OCI-LY7 (cell line): Measurements from ENCODE around the gene DCAF7. TPM values are rescaled to one million over a fixed set of nuclear protein-coding genes. Genes with fewer than 3 reads are reported as not detected.

ENCODE experiments used
- BruUV-seq: library from RNA; stranded (reverse); fragments of 400-500 nt; replicated peaks from 2 replicates; lab custom pipeline; 2021; lab: Mats Ljungman, UMichigan
- CTCF ChIA-PET: fragments of 300-600 bp; sonication (Branson Sonifier 250); formaldehyde crosslinking; loops from one replicate; lab custom pipeline; 2022; ENCODE audit warnings: antibody characterized with exemption; ENCODE audit not compliant: unreplicated experiment; lab: Charles Lee
- POLR2A ChIA-PET: fragments of 300-600 bp; sonication (Branson Sonifier 250); formaldehyde crosslinking; loops from one replicate; lab custom pipeline; 2022; ENCODE audit warnings: antibody characterized with exemption; lab: Charles Lee
- DNase-seq: peaks from one replicate; pipeline ENCODE4 v3.0.0-alpha.2; 2015; ENCODE audit warnings: low spot score
- H2AFZ ChIP-seq: fragments of 200-600 bp; sonication (generic), shearing (Covaris generic); 2 replicates; pipeline ENCODE4 v1.6.1; 2014; ENCODE audit warnings: mild to moderate bottlenecking, antibody characterized with exemption, low read length, moderate library complexity
- H3K27ac ChIP-seq: fragments of 200-600 bp; sonication (generic); 2 replicates; pipeline ENCODE4 v1.5.1; 2014; ENCODE audit warnings: mixed run types, low read depth, mild to moderate bottlenecking, moderate library complexity, low read length, inconsistent platforms; ENCODE audit not compliant: poor library complexity, severe bottlenecking
- H3K36me3 ChIP-seq: fragments of 200-600 bp; sonication (generic); 2 replicates; pipeline ENCODE4 v1.6.1; 2014; ENCODE audit warnings: mild to moderate bottlenecking, antibody characterized with exemption, low read length, moderate library complexity, mixed read lengths; ENCODE audit not compliant: insufficient read depth
- H3K4me1 ChIP-seq: fragments of 200-600 bp; sonication (generic); 2 replicates; pipeline ENCODE4 v1.5.1; 2014; ENCODE audit warnings: mild to moderate bottlenecking, low read length; ENCODE audit not compliant: insufficient read depth, poor library complexity, severe bottlenecking
- H3K4me2 ChIP-seq: fragments of 200-600 bp; sonication (generic); 2 replicates; pipeline ENCODE4 v1.6.1; 2014; ENCODE audit warnings: mild to moderate bottlenecking, low read length
- H3K4me3 ChIP-seq: fragments of 200-600 bp; sonication (generic); 2 replicates; pipeline ENCODE4 v1.5.1; 2014; ENCODE audit warnings: mild to moderate bottlenecking, low read depth, low read length; ENCODE audit not compliant: poor library complexity, severe bottlenecking
- H3K79me2 ChIP-seq: fragments of 200-600 bp; sonication (generic); 2 replicates; pipeline ENCODE4 v1.6.1; 2016; ENCODE audit warnings: low read depth, mild to moderate bottlenecking, low read length, moderate library complexity, mixed read lengths; ENCODE audit not compliant: insufficient read depth
- H3K9me2 ChIP-seq: fragments of 200-600 bp; sonication (generic); 2 replicates; pipeline ENCODE4 v1.6.1; 2016; ENCODE audit warnings: mild to moderate bottlenecking, low read length, mixed read lengths; ENCODE audit not compliant: insufficient read depth
- H3K9me3 ChIP-seq: fragments of 200-600 bp; sonication (generic); 2 replicates; pipeline ENCODE4 v1.6.1; 2014; ENCODE audit warnings: mild to moderate bottlenecking, mixed run types, low read length, mixed read lengths
- H4K20me1 ChIP-seq: fragments of 200-600 bp; sonication (generic); 2 replicates; pipeline ENCODE4 v1.6.1; 2014; ENCODE audit warnings: mild to moderate bottlenecking, antibody characterized with exemption, low read length, moderate library complexity, mixed read lengths; ENCODE audit not compliant: insufficient read depth
- CTCF ChIP-seq: fragments of 200-600 bp; sonication (generic); conservative IDR thresholded peaks from 2 replicates; pipeline ENCODE4 v1.5.1; 2014; ENCODE audit warnings: mild to moderate bottlenecking, antibody characterized with exemption, low read length, moderate library complexity, mixed read lengths
- EZH2phosphoT487 ChIP-seq: fragments of 200-600 bp; sonication (generic); IDR thresholded peaks from 2 replicates; pipeline ENCODE4 v1.6.1; 2018; ENCODE audit warnings: low read depth, borderline replicate concordance, mild to moderate bottlenecking, mixed run types, antibody characterized with exemption, low read length, moderate library complexity, mixed read lengths
- intact Hi-C: fragments of 100-400 bp; cut with micrococcal nuclease; formaldehyde crosslinking; loops from one replicate; pipeline ENCODE4 v1.10.0; 2022; ENCODE audit not compliant: unreplicated experiment
- small RNA-seq: library from RNA; depleted of rRNA; stranded (forward); fragments of <200 nt; gene quantifications from one replicate; pipeline ENCODE3, GENCODE V24; 2014
- total RNA-seq, 2 experiments: library from RNA; depleted of rRNA in 1 of 2; stranded (reverse); fragments of >200 nt in 1 of 2; shearing (Covaris generic) in 1 of 2; gene quantifications; 2 replicates each; pipeline ENCODE4 v1.2.3, GENCODE V29; 2014 to 2022

DCAF7 gene
- total RNA-seq, 2 experiments from 2014 or later = 46.4 to 121 TPM

GRCh38 chr17:63641692-63642448 lies 91.6 kb downstream of the DCAF7 start:
- Histone ChIP-seq H3K9me3 (no peaks in the 10 kb centered on the region), H3K4me2 (no peak overlapping the region), H3K79me2 (no peaks in the 10 kb centered on the region), H4K20me1 (no peaks in the 10 kb centered on the region), H3K4me3 (no peak overlapping the region), H2AFZ (no peak overlapping the region), H3K27ac (no peak overlapping the region), H3K36me3 (peaks cover 2% of the 10 kb centered on the region; the same call in 1 of the 2 replicates), H3K9me2 (no peaks in the 10 kb centered on the region), H3K4me1 (peaks cover 13% of the 10 kb centered on the region)
- TF ChIP-seq EZH2phosphoT487 = no peak
- TF ChIP-seq CTCF = no peak
- CTCF ChIA-PET = no interaction called here
- intact Hi-C loops = no loop called here
- no peak for DNase-seq
- POLR2A ChIA-PET = no interaction called here
- BruUV-seq = no TSS peak

Small RNA genes lying within 50 kb of the gene (small RNA-seq; reads per million reads assigned to genes)
- not detected for gene RNU6-288P

Other genes starting within 250 kb of the DCAF7 start
- not detected in 2 replicates for gene CYB561, start 104.2 kb upstream of the DCAF7 start, total RNA-seq (2014; rRNA removed; shearing (Covaris generic))
- gene CYB561, start 104.2 kb upstream of the DCAF7 start, total RNA-seq (2022) = not detected in 2 replicates
- gene ACE, start 73.4 kb upstream of the DCAF7 start, total RNA-seq (2014; rRNA removed; shearing (Covaris generic)) = 0.33 and 2.3 TPM in 2 replicates
- gene ACE, start 73.4 kb upstream of the DCAF7 start, total RNA-seq (2022) = 3.6 and 5.1 TPM in 2 replicates
- gene KCNH6, start 27.1 kb upstream of the DCAF7 start, total RNA-seq (2014; rRNA removed; shearing (Covaris generic)) = not detected in 2 replicates
- not detected in 2 replicates for gene KCNH6, start 27.1 kb upstream of the DCAF7 start, total RNA-seq (2022)
- 13.4 and 16.2 TPM in 2 replicates for gene TACO1, start 50.4 kb downstream of the DCAF7 start, total RNA-seq (2014; rRNA removed; shearing (Covaris generic))
- 26.0 and 28.8 TPM in 2 replicates for gene TACO1, start 50.4 kb downstream of the DCAF7 start, total RNA-seq (2022)
- gene MAP3K3, start 71.9 kb downstream of the DCAF7 start, total RNA-seq (2014; rRNA removed; shearing (Covaris generic)) = 16.5 and 26.0 TPM in 2 replicates
- gene MAP3K3, start 71.9 kb downstream of the DCAF7 start, total RNA-seq (2022) = 28.6 and 29.0 TPM in 2 replicates
- 406 and 428 TPM in 2 replicates for gene LIMD2, start 149.6 kb downstream of the DCAF7 start, total RNA-seq (2014; rRNA removed; shearing (Covaris generic))
- 286 and 306 TPM in 2 replicates for gene LIMD2, start 149.6 kb downstream of the DCAF7 start, total RNA-seq (2022)
- gene STRADA, start 191.3 kb downstream of the DCAF7 start, total RNA-seq (2014; rRNA removed; shearing (Covaris generic)) = 31.9 and 37.2 TPM in 2 replicates
- gene STRADA, start 191.3 kb downstream of the DCAF7 start, total RNA-seq (2022) = 68.0 and 80.3 TPM in 2 replicates
- 27.5 and 37.6 TPM in 2 replicates for gene CCDC47, start 223.1 kb downstream of the DCAF7 start, total RNA-seq (2014; rRNA removed; shearing (Covaris generic))
- gene CCDC47, start 223.1 kb downstream of the DCAF7 start, total RNA-seq (2022) = 37.8 and 50.3 TPM in 2 replicates
- 74.1 and 85.1 TPM in 2 replicates for gene DDX42, start 223.7 kb downstream of the DCAF7 start, total RNA-seq (2014; rRNA removed; shearing (Covaris generic))
- 145 and 156 TPM in 2 replicates for gene DDX42, start 223.7 kb downstream of the DCAF7 start, total RNA-seq (2022)